ENCODE measurements around the gene MPV17L2. TPM values are rescaled to one million over a fixed set of nuclear protein-coding genes. Genes with fewer than 3 reads are reported as not detected.

The MPV17L2 gene
- total RNA-seq, 1 experiment from 2014 or later: 13.3 TPM

DNA sequence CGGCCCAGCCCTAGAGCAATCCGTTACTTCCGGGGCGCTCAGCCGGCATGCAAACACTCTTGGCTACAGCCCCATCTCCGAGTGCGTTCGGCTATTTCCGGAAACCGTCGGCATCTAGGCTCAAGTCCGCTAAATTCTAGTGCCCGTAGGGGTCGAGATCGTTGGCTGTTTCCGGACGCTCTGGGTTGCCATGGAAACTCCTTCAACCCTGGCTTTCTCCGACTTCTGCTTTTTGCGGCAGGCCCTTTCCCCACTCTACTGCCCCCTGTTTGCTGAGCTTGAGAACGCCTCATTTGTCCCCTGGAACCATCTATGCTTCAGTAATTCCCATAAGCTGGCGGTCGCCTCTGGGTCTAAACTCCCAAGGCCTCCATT lies 40.6 kb upstream of the MPV17L2 start:
- in situ Hi-C loops (cut with HindIII; ENCODE audit: low pct_unique_long_range_greater_than_20kb, low sequenced_read_pairs): no loop called here
- Histone ChIP-seq H3K9me3 (ENCODE audit: control insufficient read depth, insufficient read depth, low read depth, low read length) (no peaks in the 10 kb centered on the region), H3K27me3 (ENCODE audit: control insufficient read depth, insufficient read depth, low read length) (no peaks in the 10 kb centered on the region), H3K27ac (ENCODE audit: low read length) (peak overlapping the region; percentile 94), H3K4me3 (ENCODE audit: low read depth in 2 of 2, low read length in 2 of 2) (peak overlapping the region; percentile 70 to 72), H3K4me1 (ENCODE audit: control insufficient read depth, insufficient read depth, low read length) (peaks cover 23% of the 10 kb centered on the region), H3K36me3 (ENCODE audit: control insufficient read depth, insufficient read depth, low read length) (peaks cover 2% of the 10 kb centered on the region; the same call in 1 of the 2 replicates)
- TF ChIP-seq, protein P1, sequence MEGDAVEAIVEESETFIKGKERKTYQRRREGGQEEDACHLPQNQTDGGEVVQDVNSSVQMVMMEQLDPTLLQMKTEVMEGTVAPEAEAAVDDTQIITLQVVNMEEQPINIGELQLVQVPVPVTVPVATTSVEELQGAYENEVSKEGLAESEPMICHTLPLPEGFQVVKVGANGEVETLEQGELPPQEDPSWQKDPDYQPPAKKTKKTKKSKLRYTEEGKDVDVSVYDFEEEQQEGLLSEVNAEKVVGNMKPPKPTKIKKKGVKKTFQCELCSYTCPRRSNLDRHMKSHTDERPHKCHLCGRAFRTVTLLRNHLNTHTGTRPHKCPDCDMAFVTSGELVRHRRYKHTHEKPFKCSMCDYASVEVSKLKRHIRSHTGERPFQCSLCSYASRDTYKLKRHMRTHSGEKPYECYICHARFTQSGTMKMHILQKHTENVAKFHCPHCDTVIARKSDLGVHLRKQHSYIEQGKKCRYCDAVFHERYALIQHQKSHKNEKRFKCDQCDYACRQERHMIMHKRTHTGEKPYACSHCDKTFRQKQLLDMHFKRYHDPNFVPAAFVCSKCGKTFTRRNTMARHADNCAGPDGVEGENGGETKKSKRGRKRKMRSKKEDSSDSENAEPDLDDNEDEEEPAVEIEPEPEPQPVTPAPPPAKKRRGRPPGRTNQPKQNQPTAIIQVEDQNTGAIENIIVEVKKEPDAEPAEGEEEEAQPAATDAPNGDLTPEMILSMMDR (IDR thresholded peaks at IDR 0.05): peak; percentile 63; the same call in 1 of the 2 replicates
- no peak for TF ChIP-seq SIN3A (IDR thresholded peaks at IDR 0.05; ENCODE audit: borderline replicate concordance, insufficient read depth, low read depth, low read length)
- TF ChIP-seq POLR2AphosphoS5 (IDR thresholded peaks at IDR 0.05; ENCODE audit: low read depth, low read length): peak; percentile 64; the same call in 1 of the 2 replicates
- ChIA-PET POLR2A (no interaction called here), CTCF (no interaction called here)
- TSS peak; percentile 98 for BruUV-seq (replicated peaks)
- intact Hi-C loops (cut with micrococcal nuclease; ENCODE audit: unreplicated experiment): no loop called here
- ATAC-seq (peak; percentile 71), DNase-seq (ENCODE audit: low read depth, low spot score) (peak; percentile 87)

DNA sequence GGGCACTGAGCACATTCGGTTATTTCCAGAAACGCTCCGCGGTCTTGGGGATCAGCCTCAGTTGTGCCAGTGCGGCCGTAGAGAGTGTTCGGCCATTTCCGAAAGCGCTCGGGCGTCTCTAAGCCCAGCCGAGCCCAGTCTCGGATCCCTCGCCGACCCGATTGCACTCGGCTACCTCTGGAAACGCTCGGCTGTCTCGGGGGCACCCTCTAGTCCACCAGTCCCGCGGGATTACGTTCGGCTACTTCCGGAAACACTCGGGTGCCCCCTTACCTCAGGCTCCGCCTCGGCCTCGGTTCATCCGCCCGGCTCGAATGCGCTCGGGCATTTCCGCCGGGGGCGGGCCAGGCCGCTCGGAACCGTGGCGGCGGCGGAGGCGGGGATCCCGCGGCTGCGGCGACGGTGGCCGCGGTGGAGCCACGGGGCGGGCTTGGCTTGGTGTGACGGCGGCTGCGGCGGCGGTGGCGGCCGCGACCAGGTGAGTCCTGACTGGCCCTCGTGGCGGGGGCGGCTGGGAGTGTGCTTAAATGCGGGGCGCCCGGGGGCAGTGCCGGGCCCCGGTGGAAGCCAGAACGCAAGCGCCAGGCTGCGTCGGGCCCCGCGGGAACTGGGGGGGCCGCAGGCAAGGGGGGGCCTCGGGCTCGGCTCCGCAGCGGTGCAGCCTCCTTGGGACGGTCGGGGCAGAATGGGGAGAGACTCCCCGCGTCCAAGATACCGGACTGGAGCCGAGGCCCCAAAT lies 40.0 kb upstream of the MPV17L2 start, which contains the start of gene PIK3R2:
Gene PIK3R2 (plus strand): TSS at position 347 of the 739 bp plus-strand sequence. CDS start 2,717 bp downstream, outside the sequence.
- Histone ChIP-seq H3K27ac (ENCODE audit: low read length) (peak within 1 kb of the TSS; percentile 94), H3K4me3 (ENCODE audit: low read depth in 2 of 2, low read length in 2 of 2) (peak within 1 kb of the TSS; percentile 70 to 72), H3K36me3 (ENCODE audit: control insufficient read depth, insufficient read depth, low read length) (peaks cover 2% of the 10 kb centered on the region; the same call in 1 of the 2 replicates), H3K27me3 (ENCODE audit: control insufficient read depth, insufficient read depth, low read length) (no peaks in the 10 kb centered on the region), H3K4me1 (ENCODE audit: control insufficient read depth, insufficient read depth, low read length) (peaks cover 27% of the 10 kb centered on the region), H3K9me3 (ENCODE audit: control insufficient read depth, insufficient read depth, low read depth, low read length) (no peaks in the 10 kb centered on the region)
- ChIA-PET POLR2A (no interaction called here), CTCF (no interaction called here)
- TF ChIP-seq, protein P1 (IDR thresholded peaks at IDR 0.05): no peak; the same call in none of the 2 replicates
- TF ChIP-seq POLR2AphosphoS5 (IDR thresholded peaks at IDR 0.05; ENCODE audit: low read depth, low read length): peak; percentile 54; the same call in 1 of the 2 replicates
- no peak for TF ChIP-seq SIN3A (IDR thresholded peaks at IDR 0.05; ENCODE audit: borderline replicate concordance, insufficient read depth, low read depth, low read length)
- TF ChIP-seq, protein P2, sequence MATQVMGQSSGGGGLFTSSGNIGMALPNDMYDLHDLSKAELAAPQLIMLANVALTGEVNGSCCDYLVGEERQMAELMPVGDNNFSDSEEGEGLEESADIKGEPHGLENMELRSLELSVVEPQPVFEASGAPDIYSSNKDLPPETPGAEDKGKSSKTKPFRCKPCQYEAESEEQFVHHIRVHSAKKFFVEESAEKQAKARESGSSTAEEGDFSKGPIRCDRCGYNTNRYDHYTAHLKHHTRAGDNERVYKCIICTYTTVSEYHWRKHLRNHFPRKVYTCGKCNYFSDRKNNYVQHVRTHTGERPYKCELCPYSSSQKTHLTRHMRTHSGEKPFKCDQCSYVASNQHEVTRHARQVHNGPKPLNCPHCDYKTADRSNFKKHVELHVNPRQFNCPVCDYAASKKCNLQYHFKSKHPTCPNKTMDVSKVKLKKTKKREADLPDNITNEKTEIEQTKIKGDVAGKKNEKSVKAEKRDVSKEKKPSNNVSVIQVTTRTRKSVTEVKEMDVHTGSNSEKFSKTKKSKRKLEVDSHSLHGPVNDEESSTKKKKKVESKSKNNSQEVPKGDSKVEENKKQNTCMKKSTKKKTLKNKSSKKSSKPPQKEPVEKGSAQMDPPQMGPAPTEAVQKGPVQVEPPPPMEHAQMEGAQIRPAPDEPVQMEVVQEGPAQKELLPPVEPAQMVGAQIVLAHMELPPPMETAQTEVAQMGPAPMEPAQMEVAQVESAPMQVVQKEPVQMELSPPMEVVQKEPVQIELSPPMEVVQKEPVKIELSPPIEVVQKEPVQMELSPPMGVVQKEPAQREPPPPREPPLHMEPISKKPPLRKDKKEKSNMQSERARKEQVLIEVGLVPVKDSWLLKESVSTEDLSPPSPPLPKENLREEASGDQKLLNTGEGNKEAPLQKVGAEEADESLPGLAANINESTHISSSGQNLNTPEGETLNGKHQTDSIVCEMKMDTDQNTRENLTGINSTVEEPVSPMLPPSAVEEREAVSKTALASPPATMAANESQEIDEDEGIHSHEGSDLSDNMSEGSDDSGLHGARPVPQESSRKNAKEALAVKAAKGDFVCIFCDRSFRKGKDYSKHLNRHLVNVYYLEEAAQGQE (IDR thresholded peaks at IDR 0.05; ENCODE audit: insufficient read depth in 1 of 2, low read depth in 2 of 2, low read length in 1 of 2): no peak
- no peak for TF ChIP-seq TCF7L2 (IDR thresholded peaks at IDR 0.05; ENCODE audit: low read depth, low read length)
- DNase-seq (ENCODE audit: low read depth, low spot score): peak; percentile 90
- in situ Hi-C loops (cut with HindIII; ENCODE audit: low pct_unique_long_range_greater_than_20kb, low sequenced_read_pairs): no loop called here
- no TSS peak for BruUV-seq (replicated peaks)
- ATAC-seq: peak; percentile 93
- intact Hi-C loops (cut with micrococcal nuclease; ENCODE audit: unreplicated experiment): no loop called here
